Liver (tissue), 9 donors: ENCODE measurements around the gene CTXN1. TPM values are rescaled to one million over a fixed set of nuclear protein-coding genes. Genes with fewer than 3 reads are reported as not detected.

Source experiments
- DNase-seq: peaks from one replicate; pipeline ENCODE4 v3.0.0-alpha.2; 2017; ENCODE audit warnings: low spot score
- H3K27ac ChIP-seq, 2 donors: one replicate each; pipeline ENCODE4 v1.7.0; 2013; ENCODE audit warnings: inconsistent platforms in 2 of 2, low read length in 2 of 2, control low read depth in 1 of 2, low read depth in 1 of 2, mild to moderate bottlenecking in 1 of 2
- H3K27me3 ChIP-seq, 4 donors: one replicate each; pipeline versions ENCODE4 v1.6.1 to v1.7.0; 2013; ENCODE audit warnings: low read length in 3 of 4, inconsistent platforms in 1 of 4, mild to moderate bottlenecking in 1 of 4, moderate library complexity in 1 of 4; ENCODE audit not compliant: control insufficient read depth in 4 of 4, insufficient read depth in 4 of 4
- H3K36me3 ChIP-seq, 4 donors: one replicate each; pipeline versions ENCODE4 v1.6.1 to v1.7.0; 2013; ENCODE audit warnings: low read length in 3 of 4, mild to moderate bottlenecking in 3 of 4, low read depth in 1 of 4, moderate library complexity in 1 of 4; ENCODE audit not compliant: control insufficient read depth in 4 of 4, insufficient read depth in 3 of 4
- H3K4me1 ChIP-seq, 4 donors: one replicate each; pipeline versions ENCODE4 v1.6.1 to v1.7.0; 2013; ENCODE audit warnings: low read length in 3 of 4, mild to moderate bottlenecking in 3 of 4, moderate library complexity in 1 of 4; ENCODE audit not compliant: control insufficient read depth in 4 of 4, insufficient read depth in 4 of 4
- H3K4me3 ChIP-seq, 3 donors: one replicate each; pipeline versions ENCODE4 v1.6.1 to v1.7.0; 2013; ENCODE audit warnings: low read length in 3 of 3, control low read depth in 1 of 3, low read depth in 1 of 3, mild to moderate bottlenecking in 1 of 3
- H3K9ac ChIP-seq, 2 donors: one replicate each; pipeline ENCODE4 v1.7.0; 2013; ENCODE audit warnings: low read length in 2 of 2, mild to moderate bottlenecking in 2 of 2, moderate library complexity in 2 of 2, control low read depth in 1 of 2, low read depth in 1 of 2
- H3K9me3 ChIP-seq, 4 donors: one replicate each; pipeline versions ENCODE4 v1.6.1 to v1.7.0; 2013; ENCODE audit warnings: low read length in 3 of 4; ENCODE audit not compliant: control insufficient read depth in 4 of 4
- EGR1 ChIP-seq, 2 donors: IDR thresholded peaks; 2 replicates each; pipeline ENCODE4 v1.6.1; 2016 to 2018; ENCODE audit warnings: antibody characterized with exemption in 2 of 2, low read depth in 2 of 2
- FOXA1 ChIP-seq: IDR thresholded peaks from 2 replicates; pipeline ENCODE4 v1.6.1; 2016; ENCODE audit warnings: antibody characterized with exemption
- GABPA ChIP-seq, 2 donors: IDR thresholded peaks in 1 of 2; conservative IDR thresholded peaks in 1 of 2; 2 replicates each; pipeline ENCODE4 v1.6.1; 2016; ENCODE audit warnings: antibody characterized with exemption in 2 of 2, mild to moderate bottlenecking in 1 of 2, moderate library complexity in 1 of 2
- HNF4A ChIP-seq, 2 donors: conservative IDR thresholded peaks; 2 replicates each; pipeline ENCODE4 v1.6.1; 2016; ENCODE audit warnings: antibody characterized with exemption in 2 of 2, mild to moderate bottlenecking in 2 of 2
- HNF4G ChIP-seq: IDR thresholded peaks from 2 replicates; pipeline ENCODE4 v1.6.1; 2016; ENCODE audit warnings: antibody characterized with exemption
- JUND ChIP-seq, 2 donors: IDR thresholded peaks; 2 replicates each; pipeline ENCODE4 v1.6.1; 2016; ENCODE audit warnings: antibody characterized with exemption in 2 of 2
- NR2F2 ChIP-seq: IDR thresholded peaks from 2 replicates; pipeline ENCODE4 v1.6.1; 2016; ENCODE audit warnings: antibody characterized with exemption
- RAD21 ChIP-seq, 2 donors: IDR thresholded peaks; 2 replicates each; pipeline ENCODE4 v1.6.1; 2016; ENCODE audit warnings: antibody characterized with exemption in 2 of 2, mild to moderate bottlenecking in 2 of 2
- RXRA ChIP-seq, 2 donors: IDR thresholded peaks; 2 replicates each; pipeline ENCODE4 v1.6.1; 2017 to 2018; ENCODE audit warnings: antibody characterized with exemption in 2 of 2, mild to moderate bottlenecking in 1 of 2
- SP1 ChIP-seq: IDR thresholded peaks from 2 replicates; pipeline ENCODE4 v1.6.1; 2018; ENCODE audit warnings: antibody characterized with exemption, mild to moderate bottlenecking
- TAF1 ChIP-seq: conservative IDR thresholded peaks from 2 replicates; pipeline ENCODE4 v1.6.1; 2016; ENCODE audit warnings: antibody characterized with exemption, mild to moderate bottlenecking
- YY1 ChIP-seq: IDR thresholded peaks from 2 replicates; pipeline ENCODE4 v1.6.1; 2016; ENCODE audit warnings: antibody characterized with exemption, mild to moderate bottlenecking
- whole genome bisulfite sequencing: extraction: QIAGEN DNeasy Blood & Tissue Kit; methylation state at CpG from one replicate; pipeline ENCODE4 v1.1.7; 2013; 5-methylcytosine and 5-hydroxymethylcytosine counted together
- polyA plus RNA-seq, 2 donors: library from polyadenylated mRNA; stranded (reverse) in 1 of 2; unstranded in 1 of 2; fragments of 200-250 nt in 1 of 2; fragments of >200 nt in 1 of 2; fragmentation: Nextera tagmentation in 1 of 2; extraction: Ambion mirVana in 1 of 2; gene quantifications; one replicate each; pipeline versions ENCODE4 v1.2.1 to v1.2.3, GENCODE V29; 2013 to 2015
- total RNA-seq, 2 donors: library from RNA; depleted of rRNA; stranded (reverse); fragments of >200 nt; gene quantifications; one replicate each; pipeline ENCODE4 v1.2.3, GENCODE V29; 2014
- TF ChIP-seq, protein P1 (sequence below): IDR thresholded peaks from 2 replicates; pipeline ENCODE4 v1.6.1; 2016; ENCODE audit warnings: antibody characterized with exemption
- TF ChIP-seq, protein P2 (sequence below): IDR thresholded peaks from 2 replicates; pipeline ENCODE4 v1.6.1; 2016; ENCODE audit warnings: antibody characterized with exemption
- TF ChIP-seq, protein P3 (sequence below): fragments of 150-350 bp; IDR thresholded peaks from 2 replicates; pipeline ENCODE4 v1.5.1; 2017; ENCODE audit warnings: improper control_type of control experiment, low read depth, low read length; ENCODE audit not compliant: missing input control
- TF ChIP-seq, protein P4 (sequence below): IDR thresholded peaks from 2 replicates; pipeline ENCODE4 v1.6.1; 2016; ENCODE audit warnings: antibody characterized with exemption
- TF ChIP-seq, protein P5 (sequence below): IDR thresholded peaks from 2 replicates; pipeline ENCODE4 v1.6.1; 2016; ENCODE audit warnings: antibody characterized with exemption, mild to moderate bottlenecking
- donor health status: healthy.
- donor health status: healthy.
- donor health status: healthy.
- donor health status: healthy.
- donor health status: healthy.

The CTXN1 gene
- total and polyA plus RNA-seq, 4 donors, result 0.07 to 0.14 (median 0.08) TPM; not detected in 1

DNA sequence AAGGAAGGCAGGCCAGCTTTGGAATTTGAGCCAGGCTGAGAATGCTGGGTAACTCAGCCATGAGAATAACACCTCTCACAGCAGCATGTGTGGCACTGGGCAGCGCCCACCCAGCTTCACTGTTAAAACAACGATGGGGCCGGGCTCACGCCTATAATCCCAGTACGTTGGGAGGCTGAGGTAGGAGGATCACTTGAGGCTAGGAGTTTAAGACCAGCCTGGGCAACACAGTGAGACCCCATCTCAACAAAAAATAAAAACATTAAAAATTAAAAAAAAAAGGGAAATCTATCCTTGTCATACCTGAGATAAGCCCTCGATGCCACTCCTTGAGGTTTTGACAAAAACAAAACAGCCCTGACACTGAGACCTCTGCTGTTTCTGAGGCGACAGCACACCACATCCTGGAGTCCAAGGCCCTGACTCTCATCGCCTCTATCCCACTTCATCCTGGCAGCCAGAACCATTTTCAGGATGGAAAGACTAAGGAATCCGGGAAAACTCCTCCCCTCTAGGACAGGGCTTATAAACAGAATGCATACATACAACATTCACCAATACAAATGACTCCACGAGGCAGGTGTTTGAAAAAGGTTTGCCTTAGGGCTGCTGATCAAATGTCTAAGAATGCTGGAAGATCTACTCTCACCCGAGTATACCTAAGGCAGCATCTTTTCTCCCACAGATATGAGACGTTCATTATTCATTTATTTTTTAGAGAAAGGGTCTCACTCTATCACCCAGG, 40.2 kb upstream of the CTXN1 start (continued):
- TF ChIP-seq HNF4A (conservative IDR thresholded peaks at IDR 0.05) (no peak), HNF4G (no peak), RAD21 (IDR thresholded peaks at IDR 0.05) (no peak), JUND (IDR thresholded peaks at IDR 0.05) (no peak), SP1 (no peak)
- TF ChIP-seq, protein P1, sequence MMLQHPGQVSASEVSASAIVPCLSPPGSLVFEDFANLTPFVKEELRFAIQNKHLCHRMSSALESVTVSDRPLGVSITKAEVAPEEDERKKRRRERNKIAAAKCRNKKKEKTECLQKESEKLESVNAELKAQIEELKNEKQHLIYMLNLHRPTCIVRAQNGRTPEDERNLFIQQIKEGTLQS, result no peak

DNA sequence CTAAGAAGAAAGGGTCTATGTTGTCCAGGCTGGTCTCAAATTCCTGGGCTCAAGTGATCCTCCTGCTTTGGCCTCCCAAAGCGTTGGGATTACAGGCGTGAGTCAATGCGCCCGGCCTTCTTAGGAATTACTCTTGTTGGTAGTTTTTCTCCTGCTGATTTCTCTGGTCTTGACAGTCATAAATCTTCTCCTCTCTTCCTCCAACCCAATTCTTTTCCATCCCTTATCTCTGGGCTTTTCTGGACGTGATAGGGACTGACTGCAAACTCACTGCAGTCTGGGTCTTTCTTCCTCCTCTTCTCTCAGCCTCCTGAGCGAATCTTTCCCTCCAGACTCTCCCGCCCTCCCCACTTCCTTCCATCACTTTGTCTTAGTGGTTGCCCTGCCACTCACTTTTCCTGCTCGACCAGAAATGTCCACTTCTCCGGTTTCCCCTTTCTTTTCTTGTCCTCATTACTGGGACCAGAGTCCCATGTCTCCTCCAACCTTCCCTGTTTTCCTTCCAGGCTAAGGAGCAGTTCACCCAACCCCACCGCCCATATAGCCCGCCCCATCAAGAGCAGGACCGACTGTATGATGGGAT, 39.4 kb upstream of the CTXN1 start:
- Histone ChIP-seq H3K27me3 (no peaks in the 10 kb centered on the region), H3K9ac (no peak overlapping the region), H3K27ac (no peak overlapping the region), H3K9me3 (no peaks in the 10 kb centered on the region), H3K4me3 (no peak overlapping the region), H3K36me3 (peaks cover 6 to 47% (median 17%) of the 10 kb centered on the region in 4 donors), H3K4me1 (peaks cover 3 to 25% (median 18%) of the 10 kb centered on the region in 4 donors)
- 92% methylated on average over 12 of the region's 12 CpGs for WGBS
- DNase-seq, result no peak
- TF ChIP-seq RAD21 (IDR thresholded peaks at IDR 0.05) (no peak), HNF4G (no peak), RXRA (IDR thresholded peaks at IDR 0.05) (no peak), NR2F2 (no peak), EGR1 (IDR thresholded peaks at IDR 0.05; ENCODE audit: low read depth in 2 of 2) (no peak), HNF4A (conservative IDR thresholded peaks at IDR 0.05) (no peak), JUND (IDR thresholded peaks at IDR 0.05) (no peak), SP1 (no peak), GABPA (IDR thresholded peaks at IDR 0.05 in 1 of 2, conservative IDR thresholded peaks at IDR 0.05 in 1 of 2) (no peak), FOXA1 (no peak), YY1 (no peak)
- TF ChIP-seq, protein P2, sequence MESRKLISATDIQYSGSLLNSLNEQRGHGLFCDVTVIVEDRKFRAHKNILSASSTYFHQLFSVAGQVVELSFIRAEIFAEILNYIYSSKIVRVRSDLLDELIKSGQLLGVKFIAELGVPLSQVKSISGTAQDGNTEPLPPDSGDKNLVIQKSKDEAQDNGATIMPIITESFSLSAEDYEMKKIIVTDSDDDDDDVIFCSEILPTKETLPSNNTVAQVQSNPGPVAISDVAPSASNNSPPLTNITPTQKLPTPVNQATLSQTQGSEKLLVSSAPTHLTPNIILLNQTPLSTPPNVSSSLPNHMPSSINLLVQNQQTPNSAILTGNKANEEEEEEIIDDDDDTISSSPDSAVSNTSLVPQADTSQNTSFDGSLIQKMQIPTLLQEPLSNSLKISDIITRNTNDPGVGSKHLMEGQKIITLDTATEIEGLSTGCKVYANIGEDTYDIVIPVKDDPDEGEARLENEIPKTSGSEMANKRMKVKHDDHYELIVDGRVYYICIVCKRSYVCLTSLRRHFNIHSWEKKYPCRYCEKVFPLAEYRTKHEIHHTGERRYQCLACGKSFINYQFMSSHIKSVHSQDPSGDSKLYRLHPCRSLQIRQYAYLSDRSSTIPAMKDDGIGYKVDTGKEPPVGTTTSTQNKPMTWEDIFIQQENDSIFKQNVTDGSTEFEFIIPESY, result no peak
- TF ChIP-seq, protein P1, result no peak
- TF ChIP-seq, protein P3, sequence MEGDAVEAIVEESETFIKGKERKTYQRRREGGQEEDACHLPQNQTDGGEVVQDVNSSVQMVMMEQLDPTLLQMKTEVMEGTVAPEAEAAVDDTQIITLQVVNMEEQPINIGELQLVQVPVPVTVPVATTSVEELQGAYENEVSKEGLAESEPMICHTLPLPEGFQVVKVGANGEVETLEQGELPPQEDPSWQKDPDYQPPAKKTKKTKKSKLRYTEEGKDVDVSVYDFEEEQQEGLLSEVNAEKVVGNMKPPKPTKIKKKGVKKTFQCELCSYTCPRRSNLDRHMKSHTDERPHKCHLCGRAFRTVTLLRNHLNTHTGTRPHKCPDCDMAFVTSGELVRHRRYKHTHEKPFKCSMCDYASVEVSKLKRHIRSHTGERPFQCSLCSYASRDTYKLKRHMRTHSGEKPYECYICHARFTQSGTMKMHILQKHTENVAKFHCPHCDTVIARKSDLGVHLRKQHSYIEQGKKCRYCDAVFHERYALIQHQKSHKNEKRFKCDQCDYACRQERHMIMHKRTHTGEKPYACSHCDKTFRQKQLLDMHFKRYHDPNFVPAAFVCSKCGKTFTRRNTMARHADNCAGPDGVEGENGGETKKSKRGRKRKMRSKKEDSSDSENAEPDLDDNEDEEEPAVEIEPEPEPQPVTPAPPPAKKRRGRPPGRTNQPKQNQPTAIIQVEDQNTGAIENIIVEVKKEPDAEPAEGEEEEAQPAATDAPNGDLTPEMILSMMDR, result no peak

DNA sequence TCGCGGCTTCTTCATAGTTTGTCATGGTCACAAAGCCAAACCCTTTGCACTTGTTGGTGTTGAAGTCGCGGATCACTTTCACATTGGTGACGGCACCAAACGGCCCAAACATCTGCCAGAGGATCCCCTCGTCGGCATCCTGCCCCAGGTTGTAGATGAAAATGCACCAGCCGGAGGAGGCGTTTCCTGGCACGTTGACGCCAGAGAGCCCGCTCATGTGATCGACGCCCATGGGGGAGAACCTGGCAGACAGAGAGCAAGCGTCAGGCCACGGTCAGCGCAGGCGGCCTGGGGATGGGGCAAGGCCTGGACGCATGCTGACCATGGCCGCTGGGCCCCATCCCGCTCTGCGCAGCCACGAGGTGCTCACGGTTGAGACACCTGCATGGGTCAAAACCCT, 37.6 kb upstream of the CTXN1 start:
- Histone ChIP-seq H3K4me1 (peaks cover 3 to 25% (median 18%) of the 10 kb centered on the region in 4 donors), H3K27me3 (no peaks in the 10 kb centered on the region), H3K4me3 (no peak overlapping the region), H3K9me3 (no peaks in the 10 kb centered on the region), H3K27ac (no peak overlapping the region), H3K36me3 (peaks cover 6 to 41% (median 17%) of the 10 kb centered on the region in 4 donors), H3K9ac (no peak overlapping the region)
- no peak for DNase-seq
- WGBS, result 97% methylated on average over 25 of the region's 25 CpGs
- TF ChIP-seq JUND (IDR thresholded peaks at IDR 0.05) (no peak), RAD21 (IDR thresholded peaks at IDR 0.05) (no peak), SP1 (no peak), GABPA (IDR thresholded peaks at IDR 0.05 in 1 of 2, conservative IDR thresholded peaks at IDR 0.05 in 1 of 2) (no peak), RXRA (IDR thresholded peaks at IDR 0.05) (no peak), EGR1 (IDR thresholded peaks at IDR 0.05; ENCODE audit: low read depth in 2 of 2) (no peak), TAF1 (no peak), FOXA1 (no peak), YY1 (no peak), HNF4G (no peak)
- TF ChIP-seq, protein P2, result no peak
- TF ChIP-seq, protein P4, sequence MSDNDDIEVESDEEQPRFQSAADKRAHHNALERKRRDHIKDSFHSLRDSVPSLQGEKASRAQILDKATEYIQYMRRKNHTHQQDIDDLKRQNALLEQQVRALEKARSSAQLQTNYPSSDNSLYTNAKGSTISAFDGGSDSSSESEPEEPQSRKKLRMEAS, result no peak
- TF ChIP-seq, protein P5, sequence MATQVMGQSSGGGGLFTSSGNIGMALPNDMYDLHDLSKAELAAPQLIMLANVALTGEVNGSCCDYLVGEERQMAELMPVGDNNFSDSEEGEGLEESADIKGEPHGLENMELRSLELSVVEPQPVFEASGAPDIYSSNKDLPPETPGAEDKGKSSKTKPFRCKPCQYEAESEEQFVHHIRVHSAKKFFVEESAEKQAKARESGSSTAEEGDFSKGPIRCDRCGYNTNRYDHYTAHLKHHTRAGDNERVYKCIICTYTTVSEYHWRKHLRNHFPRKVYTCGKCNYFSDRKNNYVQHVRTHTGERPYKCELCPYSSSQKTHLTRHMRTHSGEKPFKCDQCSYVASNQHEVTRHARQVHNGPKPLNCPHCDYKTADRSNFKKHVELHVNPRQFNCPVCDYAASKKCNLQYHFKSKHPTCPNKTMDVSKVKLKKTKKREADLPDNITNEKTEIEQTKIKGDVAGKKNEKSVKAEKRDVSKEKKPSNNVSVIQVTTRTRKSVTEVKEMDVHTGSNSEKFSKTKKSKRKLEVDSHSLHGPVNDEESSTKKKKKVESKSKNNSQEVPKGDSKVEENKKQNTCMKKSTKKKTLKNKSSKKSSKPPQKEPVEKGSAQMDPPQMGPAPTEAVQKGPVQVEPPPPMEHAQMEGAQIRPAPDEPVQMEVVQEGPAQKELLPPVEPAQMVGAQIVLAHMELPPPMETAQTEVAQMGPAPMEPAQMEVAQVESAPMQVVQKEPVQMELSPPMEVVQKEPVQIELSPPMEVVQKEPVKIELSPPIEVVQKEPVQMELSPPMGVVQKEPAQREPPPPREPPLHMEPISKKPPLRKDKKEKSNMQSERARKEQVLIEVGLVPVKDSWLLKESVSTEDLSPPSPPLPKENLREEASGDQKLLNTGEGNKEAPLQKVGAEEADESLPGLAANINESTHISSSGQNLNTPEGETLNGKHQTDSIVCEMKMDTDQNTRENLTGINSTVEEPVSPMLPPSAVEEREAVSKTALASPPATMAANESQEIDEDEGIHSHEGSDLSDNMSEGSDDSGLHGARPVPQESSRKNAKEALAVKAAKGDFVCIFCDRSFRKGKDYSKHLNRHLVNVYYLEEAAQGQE, result no peak
